H9 (cell line): ENCODE results near the gene TMPRSS6. TPM values are rescaled to one million over a fixed set of nuclear protein-coding genes. Genes with fewer than 3 reads are reported as not detected.

Experiments
- DNase-seq: peaks from one replicate; pipeline ENCODE4 v3.0.0-alpha.2; 2017
- H2AFZ ChIP-seq: one replicate; pipeline ENCODE4 v1.6.1; 2013; ENCODE audit warnings: mild to moderate bottlenecking, low read length, control low read depth, moderate library complexity
- H2AK5ac ChIP-seq: 2 replicates; pipeline ENCODE4 v1.6.1; 2013; ENCODE audit warnings: low read length, control low read depth, mixed read lengths; ENCODE audit not compliant: insufficient read length
- H2BK120ac ChIP-seq: one replicate; pipeline ENCODE4 v1.6.1; 2013; ENCODE audit warnings: low read depth, mild to moderate bottlenecking, low read length, control low read depth, inconsistent platforms; ENCODE audit not compliant: poor library complexity, severe bottlenecking
- H2BK12ac ChIP-seq: 2 replicates; pipeline ENCODE4 v1.6.1; 2013; ENCODE audit warnings: low read length, control low read depth, mixed read lengths, low read depth; ENCODE audit not compliant: insufficient read length
- H2BK15ac ChIP-seq: 2 replicates; pipeline ENCODE4 v1.6.1; 2013; ENCODE audit warnings: low read depth, low read length, control low read depth
- H2BK20ac ChIP-seq: one replicate; pipeline ENCODE4 v1.6.1; 2013; ENCODE audit warnings: low read depth, mild to moderate bottlenecking, low read length, control low read depth, inconsistent platforms; ENCODE audit not compliant: poor library complexity, severe bottlenecking
- H2BK5ac ChIP-seq: 2 replicates; pipeline ENCODE4 v1.6.1; 2013; ENCODE audit warnings: low read length, control low read depth, mixed read lengths; ENCODE audit not compliant: insufficient read length
- H3K14ac ChIP-seq: 2 replicates; pipeline ENCODE4 v1.6.1; 2013; ENCODE audit warnings: low read length, control low read depth; ENCODE audit not compliant: insufficient read depth
- H3K18ac ChIP-seq: 2 replicates; pipeline ENCODE4 v1.6.1; 2013; ENCODE audit warnings: low read depth, mild to moderate bottlenecking, mixed read lengths, low read length, control low read depth; ENCODE audit not compliant: insufficient read length
- H3K23ac ChIP-seq: 2 replicates; pipeline ENCODE4 v1.6.1; 2013; ENCODE audit warnings: low read length, control low read depth, mixed read lengths, low read depth; ENCODE audit not compliant: insufficient read length
- H3K23me2 ChIP-seq: 2 replicates; pipeline ENCODE4 v1.6.1; 2013; ENCODE audit warnings: low read depth, mild to moderate bottlenecking, mixed read lengths, low read length, control low read depth; ENCODE audit not compliant: insufficient read length, poor library complexity, severe bottlenecking
- H3K27ac ChIP-seq: 2 replicates; pipeline ENCODE4 v1.5.1; 2013; ENCODE audit warnings: low read length, control low read depth, mixed read lengths, low read depth; ENCODE audit not compliant: insufficient read length
- H3K27me3 ChIP-seq: 2 replicates; pipeline ENCODE4 v1.6.1; 2013; ENCODE audit warnings: low read length, control low read depth, inconsistent platforms; ENCODE audit not compliant: insufficient read depth
- H3K4ac ChIP-seq: 2 replicates; pipeline ENCODE4 v1.6.1; 2013; ENCODE audit warnings: low read depth, mild to moderate bottlenecking, control low read depth, inconsistent platforms, low read length, moderate library complexity
- H3K4me1 ChIP-seq: 2 replicates; pipeline ENCODE4 v1.6.1; 2013; ENCODE audit warnings: low read length, control low read depth, inconsistent platforms; ENCODE audit not compliant: insufficient read depth
- H3K4me2 ChIP-seq: 2 replicates; pipeline ENCODE4 v1.6.1; 2013; ENCODE audit warnings: low read length, control low read depth, mixed read lengths; ENCODE audit not compliant: insufficient read length, insufficient read depth
- H3K56ac ChIP-seq: 2 replicates; pipeline ENCODE4 v1.6.1; 2013; ENCODE audit warnings: low read depth, mild to moderate bottlenecking, mixed read lengths, low read length, control low read depth; ENCODE audit not compliant: insufficient read length
- H3K79me1 ChIP-seq: 2 replicates; pipeline ENCODE4 v1.6.1; 2013; ENCODE audit warnings: low read depth, mild to moderate bottlenecking, moderate library complexity, low read length, control low read depth, inconsistent platforms; ENCODE audit not compliant: insufficient read depth, poor library complexity, severe bottlenecking
- H3K79me2 ChIP-seq: 2 replicates; pipeline ENCODE4 v1.6.1; 2013; ENCODE audit warnings: low read length, control low read depth, inconsistent platforms; ENCODE audit not compliant: insufficient read depth
- H3K9ac ChIP-seq: 2 replicates; pipeline ENCODE4 v1.6.1; 2013; ENCODE audit warnings: low read length, control low read depth, mixed read lengths; ENCODE audit not compliant: insufficient read length; ENCODE audit errors: extremely low read depth
- H3K9me3 ChIP-seq: one replicate; pipeline ENCODE4 v1.6.1; 2013; ENCODE audit warnings: low read depth, low read length, inconsistent platforms; ENCODE audit not compliant: control insufficient read depth
- H3T11ph ChIP-seq: one replicate; pipeline ENCODE4 v1.6.1; 2013; ENCODE audit warnings: mild to moderate bottlenecking, low read length, control low read depth, inconsistent platforms
- H4K20me1 ChIP-seq: one replicate; pipeline ENCODE4 v1.6.1; 2013; ENCODE audit not compliant: control insufficient read depth, insufficient read length, insufficient read depth
- H4K5ac ChIP-seq: 2 replicates; pipeline ENCODE4 v1.6.1; 2013; ENCODE audit warnings: low read depth, mild to moderate bottlenecking, mixed read lengths, low read length, control low read depth; ENCODE audit not compliant: insufficient read length
- H4K8ac ChIP-seq: replicated peaks from 2 replicates; pipeline ENCODE4 v1.6.1; 2013; ENCODE audit warnings: low read length, control low read depth, mixed read lengths, low read depth; ENCODE audit not compliant: insufficient read length
- H4K91ac ChIP-seq: 2 replicates; pipeline ENCODE4 v1.6.1; 2013; ENCODE audit warnings: low read depth, mild to moderate bottlenecking, moderate library complexity, mixed read lengths, low read length, control low read depth; ENCODE audit not compliant: insufficient read length
- H3K27ac Mint-ChIP-seq, 3 experiments: 2 replicates in 2 of 3; 3 replicates in 1 of 3; pipeline ENCODE4 v1.8.0; 2020 to 2021; ENCODE audit warnings: mixed read lengths in 3 of 3, mild to moderate bottlenecking in 1 of 3, moderate library complexity in 1 of 3
- H3K27me3 Mint-ChIP-seq: 2 replicates; pipeline ENCODE4 v1.8.0; 2021; ENCODE audit warnings: low read depth, mild to moderate bottlenecking, moderate library complexity, mixed read lengths
- H3K36me3 Mint-ChIP-seq, 3 experiments: 2 replicates in 2 of 3; 3 replicates in 1 of 3; pipeline ENCODE4 v1.8.0; 2020 to 2021; ENCODE audit warnings: low read depth in 3 of 3, mixed read lengths in 3 of 3; ENCODE audit not compliant: insufficient read depth in 1 of 3
- H3K4me1 Mint-ChIP-seq, 2 experiments: 2 replicates each; pipeline ENCODE4 v1.8.0; 2020; ENCODE audit warnings: mixed read lengths in 2 of 2
- H3K4me3 Mint-ChIP-seq, 2 experiments: 2 replicates in 1 of 2; 3 replicates in 1 of 2; pipeline ENCODE4 v1.8.0; 2020 to 2021; ENCODE audit warnings: mild to moderate bottlenecking in 2 of 2, mixed read lengths in 2 of 2, moderate library complexity in 1 of 2
- H3K9me3 Mint-ChIP-seq, 2 experiments: 2 replicates in 1 of 2; 3 replicates in 1 of 2; pipeline ENCODE4 v1.8.0; 2020; ENCODE audit warnings: mild to moderate bottlenecking in 2 of 2, mixed read lengths in 2 of 2, moderate library complexity in 1 of 2
- CTCF ChIP-seq: fragments of 200-600 bp; sonication (generic); conservative IDR thresholded peaks from 3 replicates; pipeline ENCODE4 v1.8.0; 2021; ENCODE audit warnings: antibody characterized with exemption, mild to moderate bottlenecking
- WGBS: extraction: QIAGEN DNeasy Blood & Tissue Kit; methylation state at CpG from one replicate; pipeline ENCODE4 v1.1.7; 2013; ENCODE audit warnings: missing lambda C conversion rate, low lambda C conversion rate, mixed read lengths; ENCODE audit not compliant: insufficient read length; ENCODE audit errors: extremely low coverage; 5-methylcytosine and 5-hydroxymethylcytosine counted together
- total RNA-seq: library from RNA; stranded (reverse); gene quantifications from 2 replicates; pipeline ENCODE4 v1.2.1, GENCODE V29; 2021

The TMPRSS6 gene
- total RNA-seq, 1 experiment from 2014 or later, result not detected

GRCh38 chr22:37028692-37029674 lies 80.5 kb downstream of the TMPRSS6 start:
- peaks cover 3% of the 10 kb centered on the region; the same call in 1 of the 2 replicates for H3K27me3 Mint-ChIP-seq
- H3K9me3 ChIP-seq, result no peaks in the 10 kb centered on the region
- no peak overlapping the region for H2BK12ac ChIP-seq
- no peak overlapping the region for H2BK15ac ChIP-seq
- no peaks in the 10 kb centered on the region for H3K27me3 ChIP-seq
- no peak for TF ChIP-seq CTCF
- DNase-seq, result no peak
- no peak overlapping the region for H3T11ph ChIP-seq
- H3K56ac ChIP-seq, result no peak overlapping the region
- H4K20me1 ChIP-seq, result peaks cover 3% of the 10 kb centered on the region
- no peak overlapping the region for H3K23ac ChIP-seq
- WGBS, result no CpG with 5 or more reads among the region's 22 CpGs
- no peak overlapping the region for H2BK120ac ChIP-seq
- H3K27ac ChIP-seq, result no peak overlapping the region
- no peak overlapping the region for H2AFZ ChIP-seq
- H3K4ac ChIP-seq, result no peak overlapping the region
- H3K79me1 ChIP-seq, result no peaks in the 10 kb centered on the region
- H3K9me3 Mint-ChIP-seq, result no peaks in the 10 kb centered on the region
- no peak overlapping the region; a peak in 1 of 7 replicates for H3K27ac Mint-ChIP-seq
- H3K23me2 ChIP-seq, result no peaks in the 10 kb centered on the region
- H2BK5ac ChIP-seq, result no peak overlapping the region
- peaks cover 16 to 53% (median 45%) of the 10 kb centered on the region in 3 experiments; a peak in 6 of 7 replicates for H3K36me3 Mint-ChIP-seq
- H2BK20ac ChIP-seq, result no peak overlapping the region
- peaks cover 37% of the 10 kb centered on the region in 2 experiments for H3K4me1 Mint-ChIP-seq
- H3K4me1 ChIP-seq, result no peaks in the 10 kb centered on the region; the same call in 1 of the 2 replicates
- no peak overlapping the region for H4K91ac ChIP-seq
- H4K5ac ChIP-seq, result no peak overlapping the region
- H4K8ac ChIP-seq, result no peak overlapping the region
- H3K79me2 ChIP-seq, result no peaks in the 10 kb centered on the region
- no peak overlapping the region for H3K4me3 Mint-ChIP-seq
- H3K4me2 ChIP-seq, result no peak overlapping the region
- no peak overlapping the region for H3K18ac ChIP-seq
- H3K14ac ChIP-seq, result no peak overlapping the region
- H2AK5ac ChIP-seq, result no peak overlapping the region
- no peak overlapping the region for H3K9ac ChIP-seq
